Stimulated activated CD4-positive, alpha-beta T cell treated with anti-CD3 and anti-CD28 coated beads, Interleukin-15, amount 100 ng/mL, for 24 hours (primary cell): ENCODE measurements around the gene AIG1.
"Not testable (repeated sequence)": the region's sequence is repeated elsewhere in the genome, so short reads cannot be mapped to it uniquely, and the experiment has no call there.

Experiments
- DNase-seq: peaks from one replicate; pipeline ENCODE4 v3.0.0-alpha.2; 2020

The AIG1 gene

DNA sequence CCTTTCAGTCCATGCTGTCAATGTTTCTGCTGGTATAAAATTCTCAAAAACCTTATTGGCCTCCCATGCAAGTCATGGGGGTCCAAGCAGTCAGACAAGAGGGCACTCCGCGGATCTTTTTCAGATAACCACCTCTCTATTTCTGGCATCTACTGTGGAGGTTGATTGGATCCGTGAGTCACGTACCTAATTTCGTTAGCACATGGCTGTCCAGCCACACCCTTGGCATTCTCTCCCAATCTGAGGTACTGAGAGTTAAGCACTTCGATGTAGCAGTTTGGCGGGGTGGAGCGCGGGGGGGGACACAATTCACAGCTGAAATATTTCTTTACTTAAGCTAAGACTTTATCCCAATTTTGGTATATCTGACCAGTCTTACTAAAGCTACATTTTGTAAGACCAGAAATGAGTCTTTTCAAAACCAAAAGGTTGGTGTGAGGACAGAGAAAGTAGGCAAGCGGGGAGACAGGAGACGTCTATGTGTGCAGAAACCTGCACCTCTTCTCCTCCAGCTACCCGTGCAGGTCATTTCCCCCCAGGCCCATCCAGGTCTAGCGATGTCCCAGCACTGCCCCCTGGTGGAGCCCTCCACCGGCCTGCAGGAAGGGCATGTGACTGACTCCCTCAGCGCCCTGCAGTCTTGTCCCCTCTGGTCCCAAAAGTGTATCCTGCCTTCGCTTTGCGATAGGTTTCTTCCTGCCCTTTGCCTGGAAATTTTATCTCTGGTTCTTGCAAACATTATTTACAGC, 276.7 kb downstream of the AIG1 start:
- DNase-seq = peak; percentile 72

DNA sequence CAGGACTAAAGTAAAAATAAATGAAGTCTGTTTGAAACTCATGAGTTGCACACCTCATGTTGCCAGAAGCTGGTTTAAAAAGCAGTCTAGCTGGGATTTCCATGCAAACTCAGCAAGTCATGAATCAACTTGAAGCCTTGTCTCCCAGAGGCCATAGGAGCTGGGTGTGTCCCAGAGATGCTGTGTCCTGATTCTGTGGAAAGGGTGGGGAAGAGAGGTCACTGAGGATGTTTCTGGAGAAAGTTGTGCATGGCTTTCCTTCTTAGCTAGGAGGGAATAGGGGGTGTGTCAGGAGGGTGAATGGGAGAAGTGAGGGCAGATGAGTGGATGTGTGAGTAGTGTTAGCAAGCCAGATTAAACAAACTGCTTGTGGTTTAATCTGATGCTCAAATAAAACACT, 278.5 kb downstream of the AIG1 start:
- DNase-seq = no peak

DNA sequence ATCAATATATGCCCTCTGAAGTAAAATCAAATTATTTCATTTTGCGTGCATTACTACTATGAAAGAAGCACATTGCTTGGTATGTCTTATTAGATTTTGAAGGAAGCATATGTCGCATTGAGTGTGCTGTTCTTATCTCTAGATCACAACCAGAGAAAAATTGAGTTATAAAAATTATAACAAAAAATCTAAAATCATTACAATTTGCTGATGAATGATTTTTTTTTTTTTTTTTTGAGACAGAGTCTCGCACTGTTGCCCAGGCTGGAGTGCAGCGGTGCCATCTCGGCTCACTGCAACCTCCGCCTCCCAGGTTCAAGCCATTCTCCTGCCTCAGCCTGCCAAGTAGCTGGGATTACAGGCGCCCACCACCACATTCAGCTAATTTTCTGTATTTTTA, 284.8 kb downstream of the AIG1 start:
- not testable (repeated sequence) for DNase-seq

DNA sequence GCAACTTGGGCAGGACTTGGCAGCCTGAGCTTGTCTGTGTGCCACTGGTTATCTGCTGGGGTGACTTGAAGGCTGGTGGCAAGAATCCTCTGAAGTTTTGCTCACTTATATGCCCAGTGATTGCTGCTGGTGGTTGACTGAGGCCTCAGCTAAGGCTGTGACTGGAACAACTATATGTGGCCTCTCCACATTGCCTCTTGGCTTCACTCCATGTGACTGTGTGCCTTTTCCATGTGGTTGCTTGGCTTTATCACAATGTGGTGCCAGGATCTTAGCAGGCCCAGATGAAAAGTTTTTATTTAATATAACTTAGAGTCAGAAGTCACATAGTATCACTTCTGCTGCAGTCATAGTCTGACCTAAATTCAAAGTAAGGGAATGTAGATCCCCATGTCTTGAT, 285.3 kb downstream of the AIG1 start:
- DNase-seq = no peak

DNA sequence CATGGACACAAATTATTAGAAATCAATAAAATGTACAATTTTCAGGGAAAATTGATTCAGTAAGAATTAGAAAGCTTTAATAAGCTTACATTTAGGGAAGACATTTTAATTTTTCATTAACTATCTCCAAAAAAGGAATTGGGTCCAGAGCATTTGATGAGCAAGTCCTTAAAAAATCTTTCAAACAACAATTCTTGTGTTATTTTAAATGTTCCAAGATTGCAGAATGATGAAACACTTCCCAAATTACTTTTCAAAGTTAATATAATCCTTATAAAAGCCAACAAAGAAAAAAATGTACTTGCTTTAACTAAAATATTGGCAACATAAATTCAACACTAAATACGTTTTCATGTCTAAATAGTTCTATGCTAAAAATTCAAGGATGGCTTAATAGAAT, 287.8 kb downstream of the AIG1 start:
- no peak for DNase-seq

DNA sequence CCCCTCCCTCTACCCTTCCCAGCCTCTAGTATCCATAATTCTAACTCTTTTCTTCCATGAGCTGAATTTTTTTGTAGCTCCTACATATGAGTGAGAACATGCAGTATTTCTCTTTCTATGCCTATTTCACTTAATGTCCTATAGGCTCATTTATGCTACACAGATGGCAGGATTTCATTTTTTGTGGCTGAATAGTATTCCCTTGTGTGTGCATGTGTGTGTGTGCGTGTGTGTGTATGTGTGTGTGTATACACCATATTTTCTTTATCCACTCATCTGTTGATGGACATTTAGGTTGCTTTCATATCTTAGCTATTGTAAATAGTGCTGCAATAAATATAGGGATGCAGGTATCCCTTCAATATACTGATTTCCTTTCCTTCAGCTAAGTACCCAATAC, 288.8 kb downstream of the AIG1 start:
- no peak for DNase-seq

DNA sequence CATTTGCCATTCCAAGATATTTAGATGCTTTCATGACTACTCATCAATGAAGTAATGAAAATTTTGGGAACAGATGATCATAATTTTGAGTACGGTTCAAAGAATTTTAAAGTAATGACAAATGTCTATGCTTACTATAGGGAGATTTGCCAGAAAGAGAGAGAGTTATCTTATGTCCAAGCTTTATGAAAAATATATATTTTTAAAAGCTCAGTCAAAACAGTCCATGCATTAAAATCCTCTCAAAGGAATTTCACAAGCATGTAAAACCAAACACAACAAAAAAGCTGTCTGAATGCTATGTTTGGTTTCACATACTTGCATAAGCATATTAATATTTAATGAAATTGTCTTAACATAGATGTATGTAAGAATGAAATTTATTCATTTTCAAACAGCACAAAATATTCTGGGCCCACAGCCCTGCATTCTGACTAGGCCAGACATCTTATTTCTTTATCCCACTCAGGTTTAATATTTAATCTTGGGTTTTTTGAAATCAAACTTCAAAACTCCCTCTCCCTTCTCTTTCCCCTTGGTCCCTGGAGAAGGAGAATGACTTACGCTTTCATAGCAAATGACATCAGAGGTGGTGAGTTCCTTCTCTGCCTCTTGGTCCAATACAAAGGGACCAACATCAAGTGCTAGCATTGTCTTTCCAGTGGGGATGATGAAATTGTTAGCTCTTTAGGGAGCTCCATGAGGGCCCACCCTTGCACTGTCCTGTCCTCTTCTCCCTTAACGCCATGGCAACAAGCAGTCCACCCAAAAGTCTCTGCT, 295.6 kb downstream of the AIG1 start:
- DNase-seq = no peak

DNA sequence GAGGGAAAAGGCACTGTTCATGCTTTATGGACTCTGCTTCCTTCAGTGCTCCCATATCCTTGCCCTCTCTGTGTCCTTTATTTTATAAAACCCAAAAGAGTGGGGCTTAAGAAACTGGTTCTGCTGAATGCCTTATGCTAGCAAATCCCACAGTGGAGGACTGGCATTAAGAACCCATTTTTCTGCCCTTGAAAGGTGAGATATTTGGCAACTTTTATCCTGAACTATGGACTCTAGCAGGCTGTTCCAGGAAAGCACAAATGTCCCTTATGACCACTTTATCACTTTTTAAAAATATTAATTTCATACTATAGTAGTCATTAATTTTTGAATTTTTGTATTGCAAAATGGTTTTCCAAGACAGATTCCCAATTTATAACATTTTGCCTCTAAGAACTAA, 296.5 kb downstream of the AIG1 start:
- no peak for DNase-seq

DNA sequence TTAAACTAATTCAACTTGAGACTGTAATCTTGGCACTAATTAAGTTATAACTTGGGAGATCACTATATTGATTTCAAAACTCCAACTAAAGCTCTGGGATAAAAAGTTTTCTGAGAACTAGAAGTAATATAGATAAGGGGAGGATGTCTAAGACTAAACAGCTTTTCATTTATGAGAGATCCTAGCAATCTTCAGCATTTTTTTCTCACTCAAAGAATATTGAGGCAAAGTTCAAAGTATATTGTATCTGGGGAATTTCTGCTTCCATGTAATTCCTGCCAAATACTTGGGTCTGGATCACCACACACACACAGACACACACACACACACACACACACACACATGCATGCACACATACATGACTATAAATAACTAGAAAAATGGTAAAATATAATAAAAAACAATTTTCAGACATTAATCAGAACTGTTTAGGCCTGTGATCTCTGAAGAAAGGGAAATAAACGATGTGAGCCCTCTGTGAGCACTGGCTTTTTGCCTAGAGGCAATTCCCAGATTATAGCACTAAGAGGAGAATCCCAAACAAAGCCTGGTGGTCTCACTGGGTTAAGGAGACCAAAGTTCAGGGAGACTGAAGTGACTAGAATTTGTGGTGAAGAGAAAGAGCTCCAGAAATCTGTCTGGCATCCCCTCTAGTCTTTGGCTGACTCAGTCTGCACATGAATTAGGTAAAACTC, 297.0 kb downstream of the AIG1 start:
- DNase-seq = no peak

DNA sequence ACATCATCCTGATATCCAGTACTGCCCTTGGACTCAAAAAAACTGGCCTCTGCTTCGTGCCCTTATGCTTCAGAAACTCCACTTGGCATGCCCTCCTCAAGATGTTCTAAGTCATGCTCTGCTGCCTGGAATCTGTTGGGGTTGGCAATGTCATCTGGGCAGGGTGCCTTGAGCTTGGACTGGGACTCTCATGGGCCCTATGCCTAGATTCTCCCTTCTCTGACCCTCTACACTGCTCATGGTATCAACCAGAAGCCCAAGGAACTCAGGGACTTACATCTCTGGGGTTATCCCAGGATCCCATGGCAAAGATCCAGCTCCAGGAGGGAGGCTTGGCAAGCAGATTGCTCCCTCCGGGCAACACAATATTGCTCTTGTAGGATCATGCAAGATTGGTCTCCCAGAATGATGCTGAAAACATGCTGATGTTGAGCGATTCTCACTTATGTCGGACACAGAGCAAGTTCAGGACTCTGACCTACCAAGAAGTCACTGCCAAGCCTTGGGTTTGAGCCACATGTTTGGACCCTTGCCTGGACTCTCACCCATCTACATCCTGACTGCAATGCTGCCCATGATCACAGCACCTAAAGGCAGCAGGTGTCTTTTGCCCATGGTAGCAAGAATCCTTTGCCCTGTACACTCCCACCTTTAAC, 301.0 kb downstream of the AIG1 start:
- no peak for DNase-seq

DNA sequence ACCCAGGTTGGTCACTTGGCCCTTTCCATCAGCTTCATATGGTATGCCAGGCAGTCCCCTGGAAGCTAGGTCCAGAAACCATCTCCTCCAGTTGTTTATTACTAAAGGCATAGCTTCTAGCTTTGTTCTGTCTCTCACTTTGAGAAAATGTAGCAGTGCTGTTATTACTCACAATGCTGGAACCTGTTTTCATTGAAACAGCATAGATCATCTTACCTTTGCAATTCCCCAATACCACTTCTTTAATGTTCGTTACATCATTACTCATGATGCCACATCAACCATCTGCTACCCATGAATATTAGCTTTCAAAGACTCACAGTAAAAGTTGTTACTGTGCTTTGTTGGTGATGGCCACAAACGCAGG, 301.5 kb downstream of the AIG1 start:
- DNase-seq = no peak

DNA sequence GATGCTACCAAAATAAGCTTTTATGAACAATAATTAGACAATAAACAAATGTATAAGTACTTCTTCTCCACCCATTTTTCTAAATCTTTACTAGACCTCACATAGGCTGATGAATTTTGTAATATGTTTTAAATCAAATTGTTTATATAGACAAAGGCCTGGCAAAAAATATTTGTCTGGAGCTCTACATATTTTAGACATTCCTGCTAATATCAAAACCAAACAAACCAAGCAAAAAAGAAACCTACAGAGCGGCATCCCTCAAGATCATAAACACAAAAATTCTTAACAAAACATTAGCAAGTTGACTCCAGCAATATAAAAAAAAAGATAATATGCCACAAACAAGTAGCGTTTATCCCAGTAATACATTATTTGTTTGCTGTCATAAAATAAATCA, 302.6 kb downstream of the AIG1 start:
- DNase-seq = no peak

DNA sequence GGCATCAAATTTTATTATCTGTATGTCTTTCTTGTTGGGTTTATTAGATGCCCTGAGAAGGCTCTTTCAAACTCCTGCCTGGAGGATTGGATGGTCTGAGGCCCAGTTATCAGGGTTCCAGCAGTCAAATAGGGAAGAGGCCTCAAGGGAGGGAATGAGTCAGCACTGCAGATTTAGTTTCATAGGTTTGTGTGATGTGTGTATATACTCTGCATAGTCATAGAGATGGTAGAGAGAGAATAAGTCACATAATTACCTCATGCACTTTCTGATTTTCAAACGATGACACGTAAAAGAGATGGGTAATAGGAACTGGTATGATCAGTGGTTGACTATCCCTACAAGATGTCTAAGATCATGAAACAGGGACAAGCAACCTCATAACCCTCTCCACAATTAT, 307.7 kb downstream of the AIG1 start:
- DNase-seq = peak; percentile 14

DNA sequence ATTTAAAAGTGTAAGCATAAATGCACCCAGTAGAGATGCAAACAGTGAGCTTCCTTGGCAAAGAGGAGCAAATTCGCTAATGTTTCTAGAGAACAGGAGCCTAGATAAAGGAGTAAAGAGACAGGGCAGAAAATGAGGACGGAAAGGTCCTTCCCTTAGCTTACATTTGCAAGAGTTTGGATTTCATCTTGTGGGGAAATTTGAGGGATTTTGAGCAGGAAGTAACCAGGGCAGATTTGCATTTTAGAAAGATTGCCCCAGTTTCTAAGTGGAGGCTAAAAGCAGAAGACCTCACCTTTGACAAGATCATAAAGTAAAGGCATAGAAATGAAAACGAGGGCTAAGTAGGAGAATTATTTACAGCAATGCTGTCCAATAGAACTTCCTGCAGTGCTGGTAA, 309.3 kb downstream of the AIG1 start:
- DNase-seq = no peak

DNA sequence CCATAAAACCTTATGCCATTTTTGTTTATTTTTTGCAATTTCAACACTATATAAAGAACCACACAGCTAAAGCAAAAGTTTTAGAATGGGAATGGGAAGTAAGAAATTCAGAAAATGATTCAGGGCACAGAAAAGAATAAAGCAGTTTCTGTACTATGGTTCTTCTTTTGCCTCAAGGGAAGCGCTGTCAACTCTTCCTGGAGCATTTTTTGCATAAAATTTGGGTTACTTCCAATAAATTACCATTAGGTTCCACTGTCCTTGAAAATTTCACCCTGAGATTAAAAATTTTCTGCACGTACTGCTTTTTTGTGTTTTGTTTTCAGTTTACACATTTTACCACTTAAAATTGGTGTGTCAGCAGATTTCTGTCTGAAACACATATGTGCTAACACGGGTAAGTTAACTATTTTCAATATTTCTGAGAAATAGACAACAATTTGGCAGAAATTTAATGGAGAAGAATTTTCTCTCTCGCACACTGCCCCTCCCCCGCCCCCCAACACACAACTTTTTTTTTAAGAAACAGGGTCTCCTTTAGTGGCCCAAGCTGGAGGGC, 310.2 kb downstream of the AIG1 start:
- no peak for DNase-seq

DNA sequence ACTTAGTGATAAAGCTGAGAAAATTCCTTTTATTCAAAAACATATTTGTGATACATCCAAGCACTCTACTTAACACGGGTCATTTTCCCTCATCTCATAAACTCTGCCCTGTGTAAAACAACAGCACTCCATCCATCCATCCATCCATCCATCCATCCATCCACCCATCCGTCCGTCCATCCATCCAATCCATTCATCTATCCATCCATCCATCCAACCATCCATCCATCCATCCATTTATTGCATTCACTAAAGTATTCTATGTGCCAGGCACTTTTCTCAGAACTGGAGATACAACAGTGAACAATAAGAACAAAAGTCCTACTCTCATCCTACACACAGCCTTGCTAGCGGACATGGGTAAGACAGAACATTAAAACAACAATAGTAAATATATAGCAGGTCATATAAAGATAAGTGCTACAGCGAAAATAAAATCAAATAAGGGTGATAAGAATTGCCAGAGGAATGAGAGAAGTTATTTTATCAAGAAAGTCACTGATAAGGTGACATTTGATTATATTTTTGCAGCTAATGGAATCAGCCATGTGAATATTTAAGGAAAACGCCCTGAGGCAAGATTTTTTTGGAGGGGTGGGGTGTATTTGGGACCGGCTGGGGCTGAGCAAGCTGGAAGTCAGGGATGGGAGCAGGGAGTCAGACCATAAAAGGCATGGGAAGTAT, 311.7 kb downstream of the AIG1 start:
- DNase-seq = no peak

DNA sequence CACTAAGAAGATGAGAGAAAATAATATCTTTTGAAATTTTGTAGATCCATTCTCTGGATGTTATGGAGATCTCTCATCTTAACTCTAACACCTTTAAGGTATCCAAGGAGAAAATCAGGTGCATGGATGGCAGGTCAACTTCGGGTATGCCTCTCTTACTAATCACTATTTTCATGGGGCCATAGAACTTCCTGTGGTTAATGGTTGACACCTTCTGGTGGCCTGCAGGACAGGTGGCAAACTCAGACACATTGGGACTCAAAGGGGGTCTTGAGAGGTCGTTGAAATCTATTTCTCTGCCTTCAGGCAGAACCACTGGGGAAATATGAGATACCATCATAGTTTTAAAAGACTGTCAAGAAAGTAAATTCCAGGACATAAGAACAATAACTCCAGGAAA, 313.3 kb downstream of the AIG1 start:
- DNase-seq = no peak

DNA sequence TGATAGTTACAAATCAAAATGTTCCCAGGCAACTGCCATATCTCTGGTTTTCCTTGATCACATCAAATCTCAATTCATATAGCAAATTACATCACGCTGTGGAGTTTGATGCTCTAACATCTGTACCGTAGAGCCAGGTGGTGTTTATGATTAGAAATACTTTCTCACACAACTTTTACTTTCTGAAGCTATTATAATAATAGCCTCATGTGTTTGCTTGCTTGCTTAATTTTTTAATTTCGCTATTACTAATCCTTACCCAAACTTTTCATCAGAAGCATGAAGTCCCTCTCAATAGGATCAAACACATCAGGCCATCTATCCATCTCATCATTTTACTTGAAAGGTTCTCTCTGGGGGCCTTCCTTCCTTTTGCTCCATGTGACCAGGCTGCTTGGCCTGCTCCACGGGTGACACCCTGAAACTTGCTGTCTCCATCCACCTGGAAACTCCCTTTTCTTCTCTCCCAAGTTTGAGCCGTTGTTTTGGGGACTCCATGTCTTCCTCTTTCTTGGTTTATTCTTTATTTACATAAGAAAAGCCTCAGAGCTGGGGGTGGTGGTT, 314.4 kb downstream of the AIG1 start:
- no peak for DNase-seq

DNA sequence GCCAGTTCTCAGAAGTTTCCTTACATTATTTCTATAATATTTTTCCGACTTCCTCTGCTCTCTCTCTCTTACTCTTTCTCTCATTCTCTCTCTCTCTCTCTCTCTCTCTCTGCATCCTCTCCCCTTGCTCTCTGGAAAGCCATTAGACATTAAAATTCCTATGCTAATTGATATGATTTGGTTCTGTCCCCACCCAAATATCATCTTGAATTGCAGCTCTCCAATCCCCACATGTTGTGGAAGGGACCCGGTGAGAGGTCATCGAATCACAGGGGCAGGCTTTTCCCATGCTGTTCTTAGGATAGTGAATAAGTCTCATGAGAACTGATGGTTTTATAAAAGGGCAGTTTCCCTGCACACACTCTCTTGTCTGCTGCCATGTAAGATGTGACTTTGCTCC, 315.7 kb downstream of the AIG1 start:
- DNase-seq = no peak

DNA sequence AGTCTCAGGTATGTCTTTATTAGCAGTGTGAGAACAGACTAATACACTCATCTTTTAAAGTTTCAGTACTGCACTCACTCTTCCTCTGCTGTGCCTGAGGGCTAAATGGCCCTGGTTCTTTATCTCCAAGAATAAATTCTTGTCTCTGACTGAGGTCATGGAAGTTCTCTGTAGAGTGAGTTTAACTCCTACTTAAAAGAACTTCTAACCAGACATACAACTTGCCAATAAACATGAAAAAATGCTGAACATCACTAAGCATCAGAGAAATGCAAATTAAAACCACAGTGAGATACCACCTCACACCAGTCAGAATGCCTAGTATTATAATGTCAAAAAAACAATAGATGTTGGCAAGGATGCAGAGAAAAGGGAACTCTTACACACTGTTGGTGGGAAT, 316.2 kb downstream of the AIG1 start:
- no peak for DNase-seq

DNA sequence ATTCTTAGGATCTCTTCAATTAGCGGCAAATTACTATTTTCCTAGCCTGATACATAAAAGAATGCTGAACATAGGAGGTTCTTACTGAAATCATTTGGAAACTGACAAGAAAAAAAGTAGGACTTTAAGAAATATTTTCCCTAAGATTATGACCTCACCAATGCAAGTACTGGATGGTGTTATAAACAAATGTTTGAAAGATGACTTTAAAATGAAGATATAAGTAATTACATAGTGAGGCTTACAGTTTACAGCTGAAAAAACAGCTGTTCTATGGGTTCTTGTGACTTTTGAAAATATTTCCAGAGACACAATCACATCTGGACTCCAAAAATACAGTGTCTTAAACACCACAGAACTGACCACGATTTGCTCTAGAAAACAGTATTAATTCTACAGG, 324.9 kb downstream of the AIG1 start:
- DNase-seq = no peak

DNA sequence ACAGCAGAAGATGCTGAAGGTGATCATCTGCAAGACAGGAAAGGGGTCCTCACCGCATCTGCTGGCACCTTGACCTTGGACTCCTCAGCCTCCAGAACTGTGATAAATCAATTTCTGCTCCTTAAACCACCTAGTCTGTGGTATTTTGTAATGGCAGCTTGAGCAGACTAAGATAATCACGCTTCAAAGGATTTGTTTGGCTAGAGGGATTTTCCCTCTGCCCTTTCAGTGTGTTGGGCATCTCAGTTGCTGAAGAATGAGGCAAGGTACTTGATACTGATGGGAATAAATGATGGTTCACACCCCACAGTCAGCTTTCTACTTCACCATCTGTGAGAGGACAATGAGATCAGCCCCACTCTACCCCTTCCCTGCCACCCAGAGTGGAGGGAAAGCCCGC, 329.6 kb downstream of the AIG1 start:
- DNase-seq = no peak
